ENCODE results near the gene KIF26B. TPM values are rescaled to one million over a fixed set of nuclear protein-coding genes. Genes with fewer than 3 reads are reported as not detected.
"Not testable (repeated sequence)": the region's sequence is repeated elsewhere in the genome, so short reads cannot be mapped to it uniquely, and the experiment has no call there.

KIF26B gene
- total RNA-seq, 3 donors from 2014 or later = 0.14 to 3.2 (median 0.39) TPM

DNA sequence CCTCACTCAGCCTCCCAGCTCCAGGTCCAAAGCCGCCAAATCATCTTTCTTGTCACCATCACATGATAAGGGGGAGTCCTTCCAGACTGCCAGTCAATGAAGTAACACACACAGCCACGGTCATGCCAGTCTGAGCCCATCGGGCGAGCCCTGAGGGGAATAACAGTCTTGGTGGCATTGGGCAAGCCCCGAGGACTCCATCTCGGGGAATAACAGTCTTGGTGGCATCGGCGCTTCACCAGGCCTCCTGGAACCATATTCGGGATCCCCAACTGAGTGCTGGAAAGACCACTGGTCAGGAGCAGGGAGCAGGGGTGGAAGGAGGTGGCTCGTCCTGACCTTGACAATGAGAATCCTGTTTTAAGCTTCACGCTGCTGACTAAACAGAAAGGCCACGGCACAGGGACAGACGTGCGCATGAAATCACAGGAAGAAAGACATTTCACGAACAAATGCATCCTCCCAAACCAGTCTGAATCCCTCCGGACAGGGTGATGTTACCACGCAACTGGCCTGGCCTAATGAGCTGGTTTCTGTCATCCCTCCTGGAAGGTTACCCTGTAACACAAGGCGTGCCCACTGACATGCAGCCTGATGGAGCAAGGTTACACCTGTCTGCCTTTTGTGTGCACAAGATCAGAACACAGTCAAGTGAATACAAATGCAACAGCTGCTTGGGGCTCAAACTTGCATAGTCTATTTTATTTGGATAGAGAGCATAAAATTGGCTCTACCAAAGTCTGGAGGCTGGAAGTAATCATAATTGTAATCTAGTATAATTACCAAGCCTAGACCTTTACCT is 517.4 kb downstream of the KIF26B start:
- no peak for ATAC-seq
- Histone ChIP-seq H3K9me3 (no peaks in the 10 kb centered on the region), H3K36me3 (ENCODE audit: low read depth) (no peaks in the 10 kb centered on the region), H3K4me3 (no peak overlapping the region), H3K4me1 (ENCODE audit: low read depth) (no peaks in the 10 kb centered on the region)
- no peak for DNase-seq
- no peak for TF ChIP-seq CTCF (IDR thresholded peaks at IDR 0.05)
- intact Hi-C loops (cut with DNase I, micrococcal nuclease) = no loop called here

DNA sequence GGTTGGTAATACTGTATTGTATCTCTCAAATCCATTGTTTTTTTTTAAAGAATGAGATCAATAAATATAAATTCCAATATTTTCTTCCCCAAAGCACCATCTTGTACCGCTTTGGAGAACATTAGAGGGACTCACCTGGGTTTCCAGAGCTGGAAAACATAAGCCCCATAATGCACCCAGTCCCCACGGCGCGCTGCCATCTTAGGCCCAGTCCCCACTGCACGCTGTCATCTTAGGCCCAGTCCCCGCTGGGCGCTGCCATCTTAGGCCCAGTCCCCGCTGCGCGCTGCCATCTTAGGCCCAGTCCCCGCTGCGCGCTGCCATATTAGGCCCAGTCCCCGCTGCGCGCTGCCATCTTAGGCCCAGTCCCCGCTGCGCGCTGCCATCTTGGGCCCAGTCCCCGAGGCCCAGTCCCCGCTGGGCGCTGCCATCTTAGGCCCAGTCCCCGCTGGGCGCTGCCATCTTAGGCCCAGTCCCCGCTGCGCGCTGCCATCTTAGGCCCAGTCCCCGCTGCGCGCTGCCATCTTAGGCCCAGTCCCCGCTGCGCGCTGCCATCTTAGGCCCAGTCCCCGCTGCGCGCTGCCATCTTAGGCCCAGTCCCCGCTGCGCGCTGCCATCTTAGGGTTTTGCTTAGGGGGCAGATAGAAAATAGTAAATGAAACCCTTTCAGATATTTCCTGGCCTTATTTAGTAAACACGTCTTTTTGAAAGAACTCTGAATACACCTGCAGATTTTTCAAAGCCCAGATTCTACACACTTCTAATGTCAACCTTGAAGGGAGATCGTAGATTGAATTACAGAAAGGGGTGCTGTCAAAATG is 518.3 kb downstream of the KIF26B start:
- H3K4me1 ChIP-seq (ENCODE audit: low read depth); intact Hi-C loops (cut with DNase I, micrococcal nuclease); H3K36me3 ChIP-seq (ENCODE audit: low read depth); H3K4me3 ChIP-seq; ATAC-seq; H3K9me3 ChIP-seq; DNase-seq: not testable (repeated sequence)

DNA sequence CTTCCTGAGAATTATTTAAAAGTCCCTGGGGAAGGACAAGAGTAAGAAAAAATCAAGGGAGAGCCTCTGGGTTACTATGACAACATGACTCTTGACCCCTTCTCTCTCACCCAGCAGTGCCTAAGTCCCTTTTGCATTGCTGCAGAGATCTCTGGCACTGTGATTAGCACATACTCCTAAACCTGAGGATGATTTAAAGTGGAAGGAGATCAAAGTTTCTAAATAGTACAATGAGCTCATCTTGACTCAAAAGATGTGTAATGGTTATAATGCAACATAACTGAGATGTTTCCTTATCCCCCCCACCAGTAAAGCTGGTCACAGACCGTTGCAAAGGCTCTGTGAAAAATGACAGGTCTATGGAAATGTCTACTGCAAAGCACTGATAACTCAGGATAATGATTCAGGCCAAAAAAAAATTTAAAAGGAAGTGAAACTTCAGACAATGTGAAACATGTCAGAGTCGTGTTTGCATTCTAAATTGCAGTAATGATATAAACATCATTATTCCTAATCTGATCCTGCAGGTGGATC is 519.2 kb downstream of the KIF26B start:
- TF ChIP-seq CTCF (IDR thresholded peaks at IDR 0.05) = no peak
- Histone ChIP-seq H3K36me3 (ENCODE audit: low read depth) (no peaks in the 10 kb centered on the region), H3K4me3 (no peak overlapping the region), H3K4me1 (ENCODE audit: low read depth) (no peaks in the 10 kb centered on the region), H3K9me3 (no peaks in the 10 kb centered on the region)
- DNase-seq = no peak
- no peak for ATAC-seq
- intact Hi-C loops (cut with DNase I, micrococcal nuclease) = no loop called here

- intact Hi-C loops (cut with DNase I, micrococcal nuclease) = no loop called here
- no peak for TF ChIP-seq CTCF (IDR thresholded peaks at IDR 0.05)
- no peaks in the 10 kb centered on the region for H3K9me3 ChIP-seq
- ATAC-seq (no peak), DNase-seq (no peak)
- no peak overlapping the region for H3K4me3 ChIP-seq
- no peaks in the 10 kb centered on the region for H3K4me1 ChIP-seq (ENCODE audit: low read depth)
- no peaks in the 10 kb centered on the region for H3K36me3 ChIP-seq (ENCODE audit: low read depth)
Observed at GRCh38 chr1:245677461-245678240, 522.9 kb downstream of the KIF26B start.

- no peak for TF ChIP-seq CTCF (IDR thresholded peaks at IDR 0.05)
- ATAC-seq = no peak
- no peaks in the 10 kb centered on the region for H3K9me3 ChIP-seq
- no peak overlapping the region for H3K4me3 ChIP-seq
- no peak for DNase-seq
- no peaks in the 10 kb centered on the region for H3K36me3 ChIP-seq (ENCODE audit: low read depth)
- intact Hi-C loops (cut with DNase I, micrococcal nuclease) = no loop called here
- no peaks in the 10 kb centered on the region for H3K4me1 ChIP-seq (ENCODE audit: low read depth)
Observed at GRCh38 chr1:245678860-245679411, 524.2 kb downstream of the KIF26B start.
